SK-N-MC (cell line): ENCODE measurements around the gene LRP1B.
A peak's percentile ranks its signal among the peaks of the same experiment; 100 is the strongest.

Experiments used
- DNase-seq: peaks from one replicate; pipeline ENCODE4 v3.0.0-alpha.2; 2011; ENCODE audit warnings: low read depth, low spot score
- H3K27ac ChIP-seq: fragments of 200-600 bp; sonication (generic); 2 replicates; pipeline ENCODE4 v1.5.1; 2016; ENCODE audit warnings: mixed run types
- H3K36me3 ChIP-seq: fragments of 200-600 bp; sonication (generic); 2 replicates; pipeline ENCODE4 v1.6.1; 2017; ENCODE audit warnings: antibody characterized with exemption, low read length, mixed read lengths; ENCODE audit not compliant: insufficient read depth
- H3K4me3 ChIP-seq: fragments of 200-600 bp; sonication (generic); 2 replicates; pipeline ENCODE4 v1.5.1; 2016
- H3K9ac ChIP-seq: fragments of 200-600 bp; sonication (generic); 2 replicates; pipeline ENCODE4 v1.8.0; 2017; ENCODE audit warnings: mixed run types, mixed read lengths; ENCODE audit not compliant: insufficient read length
- H3K9me3 ChIP-seq: fragments of 200-600 bp; sonication (generic); 2 replicates; pipeline ENCODE4 v1.6.1; 2017; ENCODE audit warnings: low read depth, mild to moderate bottlenecking, antibody characterized with exemption, low read length, moderate library complexity, mixed read lengths
- EZH2 ChIP-seq: fragments of 200-600 bp; sonication (generic); IDR thresholded peaks from one replicate; pipeline ENCODE4 v1.6.1; 2017; ENCODE audit warnings: antibody characterized with exemption
- FOXP2 ChIP-seq: optimal IDR thresholded peaks from 2 replicates; pipeline ENCODE3; 2011; ENCODE audit warnings: mild to moderate bottlenecking, moderate library complexity; ENCODE audit not compliant: insufficient read depth; ENCODE audit errors: extremely low read length, control extremely low read depth
- POLR2AphosphoS5 ChIP-seq: IDR thresholded peaks from 2 replicates; pipeline ENCODE4 v1.6.1; 2012; ENCODE audit warnings: mild to moderate bottlenecking, low read depth, low read length, borderline replicate concordance

LRP1B gene

DNA sequence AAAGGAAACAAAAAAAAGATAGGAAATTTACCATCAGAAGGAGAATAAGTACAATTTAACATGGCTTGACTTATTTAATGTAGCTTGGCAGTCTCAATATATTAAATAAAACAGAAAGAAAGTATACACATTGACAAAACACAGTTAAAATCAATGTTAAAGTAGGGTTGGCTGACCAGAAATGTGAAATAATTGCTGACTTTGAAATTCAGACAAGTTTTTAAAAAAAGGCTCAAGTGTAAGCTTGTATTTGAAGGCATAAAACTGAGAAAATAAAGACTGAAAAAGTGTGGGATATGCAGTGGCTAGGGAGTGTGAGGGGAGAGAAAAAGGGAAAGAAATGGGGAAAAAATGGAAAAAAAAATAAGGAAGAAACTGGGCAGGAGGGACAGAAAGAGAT is 665.8 kb downstream of the LRP1B start:
- TF ChIP-seq POLR2AphosphoS5 (no peak), FOXP2 (no peak), EZH2 (no peak)

GRCh38 chr2:141458351-141458750 is 672.5 kb downstream of the LRP1B start:
- no peak for DNase-seq
- no peaks in the 10 kb centered on the region for H3K36me3 ChIP-seq
- no peaks in the 10 kb centered on the region for H3K9me3 ChIP-seq
- no peak overlapping the region for H3K9ac ChIP-seq
- H3K27ac ChIP-seq, result no peak overlapping the region
- no peak overlapping the region for H3K4me3 ChIP-seq
- TF ChIP-seq POLR2AphosphoS5 (no peak), FOXP2 (no peak), EZH2 (no peak)

More for the DNA sequence above, 665.8 kb downstream of the LRP1B start:
- Histone ChIP-seq H3K9ac (no peak overlapping the region), H3K9me3 (no peaks in the 10 kb centered on the region), H3K4me3 (no peak overlapping the region), H3K36me3 (no peaks in the 10 kb centered on the region), H3K27ac (no peak overlapping the region)
- no peak for DNase-seq

- H3K9me3 ChIP-seq, result no peaks in the 10 kb centered on the region
- no peaks in the 10 kb centered on the region for H3K36me3 ChIP-seq
- no peak for DNase-seq
- peak overlapping the region; percentile 40 for H3K4me3 ChIP-seq
- no peak for TF ChIP-seq FOXP2
- no peak overlapping the region for H3K9ac ChIP-seq
- H3K27ac ChIP-seq, result no peak overlapping the region
Measured at GRCh38 chr2:141455877-141456276, 674.9 kb downstream of the LRP1B start.

- no peaks in the 10 kb centered on the region for H3K36me3 ChIP-seq
- TF ChIP-seq EZH2, result no peak
- no peak for TF ChIP-seq POLR2AphosphoS5
- no peak for TF ChIP-seq FOXP2
- peak overlapping the region; percentile 55; the same call in 1 of the 2 replicates for H3K27ac ChIP-seq
- peak overlapping the region; percentile 40 for H3K4me3 ChIP-seq
- peak; percentile 76 for DNase-seq
- no peaks in the 10 kb centered on the region for H3K9me3 ChIP-seq
- H3K9ac ChIP-seq, result no peak overlapping the region
Measured at GRCh38 chr2:141455211-141455826, 675.5 kb downstream of the LRP1B start.

DNA sequence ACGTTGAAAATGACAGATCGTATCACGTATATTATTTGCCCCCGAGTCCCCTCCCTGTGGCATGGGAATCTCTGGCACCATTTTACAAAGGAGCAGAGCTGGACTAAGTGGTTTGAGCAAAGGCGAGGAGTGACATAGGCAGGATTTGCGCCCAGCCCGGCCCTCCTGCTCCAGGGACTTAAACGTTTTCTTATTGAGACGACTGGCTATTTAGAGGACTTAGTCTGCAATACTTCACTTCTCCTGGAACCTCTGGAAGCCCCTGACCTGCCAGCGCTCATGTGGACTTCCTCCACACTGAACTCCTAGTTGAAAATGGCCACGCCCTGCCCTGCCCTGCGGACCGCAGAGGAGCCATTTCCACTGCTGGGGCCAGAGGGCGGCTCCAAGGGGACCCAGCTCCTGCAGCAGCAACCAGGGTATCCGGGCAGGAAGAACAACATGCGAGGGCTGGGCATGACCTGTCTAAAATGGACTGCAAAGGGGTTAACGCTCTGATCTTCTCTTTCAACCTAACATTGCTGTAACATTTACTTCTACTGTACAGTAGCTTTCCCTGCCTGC is 690.7 kb downstream of the LRP1B start:
- TF ChIP-seq POLR2AphosphoS5, result no peak
- no peaks in the 10 kb centered on the region for H3K36me3 ChIP-seq
- no peak for DNase-seq
- no peak overlapping the region for H3K4me3 ChIP-seq
- no peak overlapping the region for H3K27ac ChIP-seq
- H3K9ac ChIP-seq, result no peak overlapping the region
- H3K9me3 ChIP-seq, result no peaks in the 10 kb centered on the region

- Histone ChIP-seq H3K4me3 (no peak overlapping the region), H3K9ac (no peak overlapping the region), H3K9me3 (no peaks in the 10 kb centered on the region; the same call in 1 of the 2 replicates), H3K36me3 (no peaks in the 10 kb centered on the region), H3K27ac (no peak overlapping the region)
- DNase-seq, result no peak
- TF ChIP-seq EZH2, result no peak
- TF ChIP-seq POLR2AphosphoS5, result no peak
- TF ChIP-seq FOXP2, result no peak
Measured at GRCh38 chr2:141439524-141439923, 691.3 kb downstream of the LRP1B start.

GRCh38 chr2:141438536-141438935 is 692.3 kb downstream of the LRP1B start:
- no peak for TF ChIP-seq FOXP2
- TF ChIP-seq EZH2, result no peak
- no peak for TF ChIP-seq POLR2AphosphoS5
- Histone ChIP-seq H3K9ac (no peak overlapping the region), H3K27ac (no peak overlapping the region), H3K36me3 (no peaks in the 10 kb centered on the region), H3K9me3 (no peaks in the 10 kb centered on the region; the same call in 1 of the 2 replicates), H3K4me3 (no peak overlapping the region)
- no peak for DNase-seq

DNA sequence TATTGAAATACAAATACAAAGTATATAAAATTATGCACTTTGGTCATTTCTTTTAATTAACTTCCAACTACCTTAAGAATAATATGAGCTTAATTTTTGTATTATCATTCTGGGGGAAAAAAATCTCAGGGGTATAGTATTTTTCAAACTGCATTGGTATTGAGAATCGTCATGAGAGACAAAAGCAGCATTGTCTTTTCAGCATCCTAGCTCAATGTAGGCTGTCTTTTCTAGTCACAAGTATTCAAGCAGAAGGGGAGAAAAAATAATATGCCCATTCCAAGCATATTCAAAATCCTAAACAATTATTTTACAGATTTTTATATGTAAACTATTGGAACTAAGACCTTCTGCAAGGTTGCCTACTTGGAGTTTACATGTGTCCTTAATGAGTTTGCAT is 693.3 kb downstream of the LRP1B start:
- H3K9ac ChIP-seq, result no peak overlapping the region
- no peaks in the 10 kb centered on the region for H3K36me3 ChIP-seq
- TF ChIP-seq EZH2 (no peak), POLR2AphosphoS5 (no peak), FOXP2 (no peak)
- no peak for DNase-seq
- H3K27ac ChIP-seq, result no peak overlapping the region
- no peak overlapping the region for H3K4me3 ChIP-seq
- no peaks in the 10 kb centered on the region; the same call in 1 of the 2 replicates for H3K9me3 ChIP-seq

DNA sequence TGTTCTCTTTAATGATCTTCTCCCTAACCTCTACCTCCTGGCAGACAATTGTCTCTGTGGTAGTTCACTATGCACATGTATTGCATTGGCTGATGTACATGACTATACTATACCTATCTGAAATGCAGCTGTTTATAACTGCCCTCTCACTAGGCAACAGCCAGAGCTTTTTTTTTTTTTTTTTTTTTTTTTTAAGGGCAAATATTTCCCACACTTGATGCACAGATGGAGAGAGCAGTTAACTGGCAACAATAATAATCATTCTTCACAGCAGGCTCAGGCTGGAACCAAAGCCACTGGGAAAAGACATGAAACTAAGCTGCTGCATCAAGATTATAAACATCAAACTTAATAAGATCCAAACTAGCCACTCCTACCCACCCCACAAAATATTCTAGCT is 707.7 kb downstream of the LRP1B start:
- Histone ChIP-seq H3K4me3 (no peak overlapping the region), H3K36me3 (no peaks in the 10 kb centered on the region), H3K9ac (no peak overlapping the region), H3K27ac (no peak overlapping the region), H3K9me3 (no peaks in the 10 kb centered on the region)
- DNase-seq, result no peak
- TF ChIP-seq POLR2AphosphoS5, result no peak
- TF ChIP-seq EZH2, result no peak
- TF ChIP-seq FOXP2, result no peak
